IMR-90 (cell line): Measurements from ENCODE around the gene MB21D2. TPM values are rescaled to one million over a fixed set of nuclear protein-coding genes. Genes with fewer than 3 reads are reported as not detected.

ENCODE experiments used
- ATAC-seq: fragments of 200-7000 bp; cut with Tn5 transposase; 2 replicates; pipeline ENCODE4 v1.9.1; 2020; ENCODE audit warnings: low read depth, mild to moderate bottlenecking, moderate library complexity
- BruUV-seq: library from RNA; stranded (reverse); fragments of 400-500 nt; replicated peaks from 2 replicates; lab custom pipeline; 2021; lab: Mats Ljungman, UMichigan
- CTCF ChIA-PET: fragments of 300-600 bp; formaldehyde crosslinking; extraction: SDS; loops from one replicate; lab custom pipeline; 2021; ENCODE audit warnings: antibody characterized with exemption; lab: Yijun Ruan, JAX
- POLR2A ChIA-PET: fragments of 300-600 bp; sonication (Branson Sonifier 250); formaldehyde crosslinking; loops from one replicate; lab custom pipeline; 2022; ENCODE audit warnings: antibody characterized with exemption; ENCODE audit not compliant: unreplicated experiment; lab: Charles Lee
- DNase-seq: peaks from one replicate; pipeline ENCODE4 v3.0.0; 2013
- H2AFZ ChIP-seq: replicated peaks from 2 replicates; pipeline ENCODE3; 2013; ENCODE audit warnings: low read length, mild to moderate bottlenecking; ENCODE audit not compliant: poor library complexity
- H2AK5ac ChIP-seq: 2 replicates; pipeline ENCODE4 v1.6.1; 2013; ENCODE audit warnings: low read depth, low read length, inconsistent platforms
- H2AK9ac ChIP-seq: replicated peaks from 2 replicates; pipeline ENCODE3; 2013; ENCODE audit warnings: mild to moderate bottlenecking, low read depth, low read length, moderate library complexity; ENCODE audit not compliant: poor library complexity
- H2BK120ac ChIP-seq: 2 replicates; pipeline ENCODE4 v1.6.1; 2013; ENCODE audit warnings: low read depth, low read length, inconsistent platforms
- H2BK15ac ChIP-seq: 3 replicates; pipeline ENCODE4 v1.6.1; 2013; ENCODE audit warnings: low read depth, low read length, inconsistent platforms
- H2BK20ac ChIP-seq: 2 replicates; pipeline ENCODE4 v1.6.1; 2013; ENCODE audit warnings: low read depth, mild to moderate bottlenecking, inconsistent platforms, low read length, moderate library complexity
- H2BK5ac ChIP-seq: 2 replicates; pipeline ENCODE4 v1.6.1; 2013; ENCODE audit warnings: mild to moderate bottlenecking, low read depth, low read length, inconsistent platforms; ENCODE audit not compliant: poor library complexity, severe bottlenecking
- H3K14ac ChIP-seq: replicated peaks from 2 replicates; pipeline ENCODE4 v1.6.1; 2013; ENCODE audit warnings: low read depth, low read length, inconsistent platforms
- H3K18ac ChIP-seq: 2 replicates; pipeline ENCODE4 v1.6.1; 2013; ENCODE audit warnings: low read depth, low read length, control low read depth
- H3K23ac ChIP-seq: 2 replicates; pipeline ENCODE4 v1.6.1; 2013; ENCODE audit warnings: low read depth, low read length, inconsistent platforms
- H3K27ac ChIP-seq: 2 replicates; pipeline ENCODE4 v1.5.1; 2013; ENCODE audit warnings: mild to moderate bottlenecking, control low read depth, low read length; ENCODE audit not compliant: insufficient read depth
- H3K27me3 ChIP-seq: 2 replicates; pipeline ENCODE4 v1.6.1; 2013; ENCODE audit warnings: low read length; ENCODE audit not compliant: control insufficient read depth, insufficient read depth
- H3K36me3 ChIP-seq: 2 replicates; pipeline ENCODE4 v1.6.1; 2013; ENCODE audit warnings: low read length, mixed read lengths; ENCODE audit not compliant: control insufficient read depth, insufficient read depth
- H3K4ac ChIP-seq: 2 replicates; pipeline ENCODE4 v1.6.1; 2013; ENCODE audit warnings: low read depth, low read length, inconsistent platforms
- H3K4me1 ChIP-seq: 2 replicates; pipeline ENCODE4 v1.6.1; 2013; ENCODE audit warnings: low read length, mixed read lengths; ENCODE audit not compliant: control insufficient read depth, insufficient read depth
- H3K4me2 ChIP-seq: 2 replicates; pipeline ENCODE4 v1.6.1; 2013; ENCODE audit warnings: low read depth, mild to moderate bottlenecking, control low read depth, low read length, moderate library complexity
- H3K4me3 ChIP-seq: 2 replicates; pipeline ENCODE4 v1.5.1; 2013; ENCODE audit warnings: low read depth, mild to moderate bottlenecking, control low read depth, low read length, moderate library complexity; ENCODE audit not compliant: insufficient read depth
- H3K56ac ChIP-seq: 2 replicates; pipeline ENCODE4 v1.6.1; 2013; ENCODE audit warnings: low read length, inconsistent platforms; ENCODE audit not compliant: insufficient read depth; ENCODE audit errors: extremely low read depth
- H3K79me1 ChIP-seq, 2 experiments: 2 replicates each; pipeline ENCODE4 v1.6.1; 2013; ENCODE audit warnings: low read length in 2 of 2, inconsistent platforms in 1 of 2, low read depth in 1 of 2
- H3K9ac ChIP-seq: 2 replicates; pipeline ENCODE4 v1.6.1; 2013; ENCODE audit warnings: low read depth, low read length, control low read depth
- H3K9me1 ChIP-seq: 2 replicates; pipeline ENCODE4 v1.6.1; 2013; ENCODE audit warnings: low read length, inconsistent platforms; ENCODE audit not compliant: insufficient read depth
- H3K9me3 ChIP-seq: 2 replicates; pipeline ENCODE4 v1.6.1; 2013; ENCODE audit warnings: low read length; ENCODE audit not compliant: control insufficient read depth, insufficient read depth
- H4K20me1 ChIP-seq: 2 replicates; pipeline ENCODE4 v1.6.1; 2013; ENCODE audit warnings: low read length, inconsistent platforms; ENCODE audit not compliant: insufficient read depth
- H4K5ac ChIP-seq: 2 replicates; pipeline ENCODE4 v1.6.1; 2013; ENCODE audit warnings: mild to moderate bottlenecking, low read depth, low read length, control low read depth
- H4K8ac ChIP-seq, 2 experiments: 2 replicates each; pipeline ENCODE4 v1.6.1; 2013; ENCODE audit warnings: low read depth in 2 of 2, low read length in 2 of 2, control low read depth in 1 of 2, inconsistent platforms in 1 of 2
- H4K91ac ChIP-seq: 2 replicates; pipeline ENCODE4 v1.6.1; 2013; ENCODE audit warnings: low read depth, low read length, inconsistent platforms; ENCODE audit not compliant: insufficient read depth
- CEBPB ChIP-seq: IDR thresholded peaks from 2 replicates; pipeline ENCODE4 v1.6.1; 2012; ENCODE audit warnings: low read depth, low read length, improper control_type of control experiment
- CHD1 ChIP-seq: IDR thresholded peaks from 2 replicates; pipeline ENCODE4 v1.6.1; 2012; ENCODE audit warnings: low read depth, low read length, improper control_type of control experiment
- MAFK ChIP-seq: IDR thresholded peaks from 2 replicates; pipeline ENCODE4 v1.6.1; 2012; ENCODE audit warnings: low read depth, low read length, improper control_type of control experiment
- MAZ ChIP-seq: IDR thresholded peaks from 2 replicates; pipeline ENCODE4 v1.6.1; 2012; ENCODE audit warnings: low read depth, mild to moderate bottlenecking, low read length, improper control_type of control experiment, moderate library complexity, borderline replicate concordance
- MXI1 ChIP-seq: IDR thresholded peaks from 2 replicates; pipeline ENCODE4 v1.6.1; 2012; ENCODE audit warnings: low read depth, mild to moderate bottlenecking, low read length, moderate library complexity, borderline replicate concordance
- POLR2A ChIP-seq: IDR thresholded peaks from 2 replicates; pipeline ENCODE4 v1.6.1; 2012; ENCODE audit warnings: mild to moderate bottlenecking, low read depth, low read length
- RAD21 ChIP-seq: IDR thresholded peaks from 2 replicates; pipeline ENCODE4 v1.6.1; 2012; ENCODE audit warnings: low read length, improper control_type of control experiment
- RCOR1 ChIP-seq: IDR thresholded peaks from 2 replicates; pipeline ENCODE4 v1.6.1; 2012; ENCODE audit warnings: mild to moderate bottlenecking, low read length, improper control_type of control experiment; ENCODE audit not compliant: insufficient replicate concordance
- SMC3 ChIP-seq: fragments of 150-350 bp; IDR thresholded peaks from 2 replicates; pipeline ENCODE4 v1.6.1; 2016; ENCODE audit warnings: low read depth, mild to moderate bottlenecking, antibody characterized with exemption, low read length, moderate library complexity
- WGBS, 2 experiments: methylation state at CpG; one replicate each; pipeline versions ENCODE4 v1.1.5 to v1.1.7; 2013; ENCODE audit warnings: missing lambda C conversion rate in 2 of 2; ENCODE audit not compliant: insufficient read length in 1 of 2; ENCODE audit errors: extremely low coverage in 2 of 2; 5-methylcytosine and 5-hydroxymethylcytosine counted together
- dilution Hi-C: fragments of 300-500 bp; cut with HindIII; formaldehyde crosslinking; loops from one replicate; pipeline ENCODE4 v1.14.3; 2018; ENCODE audit warnings: low sequenced_read_pairs; ENCODE audit not compliant: unreplicated experiment
- in situ Hi-C: fragments of 300-500 bp; cut with MboI; formaldehyde crosslinking; loops from 3 replicates; pipeline ENCODE4 v1.14.3; 2019; ENCODE audit warnings: low sequenced_read_pairs, inconsistent platforms, mixed read lengths
- intact Hi-C: fragments of 100-400 bp; cut with micrococcal nuclease; formaldehyde crosslinking; loops from 2 replicates; pipeline ENCODE4 v1.10.0; 2022
- polyA plus RNA-seq, 3 experiments: library from polyadenylated mRNA; depleted of rRNA; stranded (reverse); fragments of >200 nt; gene quantifications; 2 replicates each; pipeline ENCODE4 v1.2.3, GENCODE V29; 2012; ENCODE audit warnings: low replicate concordance in 1 of 3
- total RNA-seq: library from RNA; depleted of rRNA; stranded (reverse); fragments of >200 nt; gene quantifications from 2 replicates; pipeline ENCODE4 v1.2.3, GENCODE V29; 2012
- TF ChIP-seq, protein P1 (sequence below): conservative IDR thresholded peaks from 2 replicates; pipeline ENCODE4 v1.5.1; 2012; ENCODE audit warnings: mild to moderate bottlenecking, low read depth, low read length, improper control_type of control experiment
- TF ChIP-seq, protein P2 (sequence below): fragments of 150-350 bp; IDR thresholded peaks from 2 replicates; pipeline ENCODE4 v1.6.1; 2017; ENCODE audit warnings: mild to moderate bottlenecking, antibody characterized with exemption, low read length, low read depth
- TF ChIP-seq, protein P3 (sequence below): fragments of 150-350 bp; IDR thresholded peaks from 2 replicates; pipeline ENCODE4 v1.6.1; 2016; ENCODE audit warnings: low read depth, mild to moderate bottlenecking, low read length, moderate library complexity, borderline replicate concordance

Gene MB21D2
- total and polyA plus RNA-seq, 2 of the 4 experiments (the other 2 are of a cell fraction), result 13.6 to 44.8 TPM

DNA sequence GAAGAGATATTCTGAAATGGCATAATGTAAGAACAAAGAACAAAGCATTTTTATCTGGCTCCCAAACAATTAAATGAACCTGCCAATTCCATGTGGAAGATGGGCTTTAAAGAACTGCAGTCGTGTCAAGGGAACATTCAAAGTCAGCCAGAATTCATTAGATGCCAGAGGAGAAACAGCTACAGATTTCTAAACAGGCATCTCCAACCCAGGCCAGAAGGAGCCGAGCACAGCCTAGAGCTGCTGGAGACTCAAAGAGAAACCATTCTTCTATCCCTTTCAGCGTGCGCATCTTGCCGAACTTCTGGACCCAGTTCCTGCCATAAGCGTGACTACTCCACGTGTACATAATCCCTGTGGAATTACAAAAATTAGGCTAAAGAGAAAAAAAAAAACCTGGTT lies 60.4 kb downstream of the MB21D2 start:
- no peak overlapping the region for H2BK5ac ChIP-seq
- no peak overlapping the region for H3K56ac ChIP-seq
- H2BK20ac ChIP-seq, result no peak overlapping the region
- H2AK5ac ChIP-seq, result no peak overlapping the region
- DNase-seq (no peak), ATAC-seq (no peak)
- no peak overlapping the region for H2BK120ac ChIP-seq
- peaks cover 14% of the 10 kb centered on the region for H4K20me1 ChIP-seq
- no peak overlapping the region for H3K4ac ChIP-seq
- no peak overlapping the region for H2BK15ac ChIP-seq
- TF ChIP-seq RAD21 (no peak), RCOR1 (no peak), MXI1 (no peak), SMC3 (no peak), POLR2A (no peak), MAZ (no peak), CEBPB (no peak), MAFK (no peak), CHD1 (no peak)
- TF ChIP-seq, protein P1, sequence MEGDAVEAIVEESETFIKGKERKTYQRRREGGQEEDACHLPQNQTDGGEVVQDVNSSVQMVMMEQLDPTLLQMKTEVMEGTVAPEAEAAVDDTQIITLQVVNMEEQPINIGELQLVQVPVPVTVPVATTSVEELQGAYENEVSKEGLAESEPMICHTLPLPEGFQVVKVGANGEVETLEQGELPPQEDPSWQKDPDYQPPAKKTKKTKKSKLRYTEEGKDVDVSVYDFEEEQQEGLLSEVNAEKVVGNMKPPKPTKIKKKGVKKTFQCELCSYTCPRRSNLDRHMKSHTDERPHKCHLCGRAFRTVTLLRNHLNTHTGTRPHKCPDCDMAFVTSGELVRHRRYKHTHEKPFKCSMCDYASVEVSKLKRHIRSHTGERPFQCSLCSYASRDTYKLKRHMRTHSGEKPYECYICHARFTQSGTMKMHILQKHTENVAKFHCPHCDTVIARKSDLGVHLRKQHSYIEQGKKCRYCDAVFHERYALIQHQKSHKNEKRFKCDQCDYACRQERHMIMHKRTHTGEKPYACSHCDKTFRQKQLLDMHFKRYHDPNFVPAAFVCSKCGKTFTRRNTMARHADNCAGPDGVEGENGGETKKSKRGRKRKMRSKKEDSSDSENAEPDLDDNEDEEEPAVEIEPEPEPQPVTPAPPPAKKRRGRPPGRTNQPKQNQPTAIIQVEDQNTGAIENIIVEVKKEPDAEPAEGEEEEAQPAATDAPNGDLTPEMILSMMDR, result no peak
- TF ChIP-seq, protein P2, sequence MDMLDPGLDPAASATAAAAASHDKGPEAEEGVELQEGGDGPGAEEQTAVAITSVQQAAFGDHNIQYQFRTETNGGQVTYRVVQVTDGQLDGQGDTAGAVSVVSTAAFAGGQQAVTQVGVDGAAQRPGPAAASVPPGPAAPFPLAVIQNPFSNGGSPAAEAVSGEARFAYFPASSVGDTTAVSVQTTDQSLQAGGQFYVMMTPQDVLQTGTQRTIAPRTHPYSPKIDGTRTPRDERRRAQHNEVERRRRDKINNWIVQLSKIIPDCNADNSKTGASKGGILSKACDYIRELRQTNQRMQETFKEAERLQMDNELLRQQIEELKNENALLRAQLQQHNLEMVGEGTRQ, result no peak
- TF ChIP-seq, protein P3, sequence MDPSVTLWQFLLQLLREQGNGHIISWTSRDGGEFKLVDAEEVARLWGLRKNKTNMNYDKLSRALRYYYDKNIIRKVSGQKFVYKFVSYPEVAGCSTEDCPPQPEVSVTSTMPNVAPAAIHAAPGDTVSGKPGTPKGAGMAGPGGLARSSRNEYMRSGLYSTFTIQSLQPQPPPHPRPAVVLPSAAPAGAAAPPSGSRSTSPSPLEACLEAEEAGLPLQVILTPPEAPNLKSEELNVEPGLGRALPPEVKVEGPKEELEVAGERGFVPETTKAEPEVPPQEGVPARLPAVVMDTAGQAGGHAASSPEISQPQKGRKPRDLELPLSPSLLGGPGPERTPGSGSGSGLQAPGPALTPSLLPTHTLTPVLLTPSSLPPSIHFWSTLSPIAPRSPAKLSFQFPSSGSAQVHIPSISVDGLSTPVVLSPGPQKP, result no peak
- no peak overlapping the region for H2AK9ac ChIP-seq
- no peak overlapping the region for H4K91ac ChIP-seq
- H3K14ac ChIP-seq, result no peak overlapping the region
- H3K9me3 ChIP-seq, result no peaks in the 10 kb centered on the region
- peaks cover 50 to 55% of the 10 kb centered on the region in 2 experiments for H3K79me1 ChIP-seq
- peaks cover 6% of the 10 kb centered on the region for H3K4me1 ChIP-seq
- dilution Hi-C loops, result no loop called here
- H2AFZ ChIP-seq, result no peak overlapping the region
- H4K8ac ChIP-seq, result no peak overlapping the region
- no peak overlapping the region for H3K9ac ChIP-seq
- intact Hi-C loops, result no loop called here
- no peak overlapping the region for H3K23ac ChIP-seq
- no TSS peak for BruUV-seq
- H3K9me1 ChIP-seq, result no peaks in the 10 kb centered on the region; the same call in 1 of the 2 replicates
- no peak overlapping the region for H3K27ac ChIP-seq
- CTCF ChIA-PET, result no interaction called here
- POLR2A ChIA-PET, result no interaction called here
- no peaks in the 10 kb centered on the region for H3K27me3 ChIP-seq
- WGBS, 2 experiments, result 80% methylated on average over 1 of the region's 7 CpGs; no CpG with 5 or more reads in 1 of the 2 experiments
- H3K4me2 ChIP-seq, result no peak overlapping the region
- in situ Hi-C loops, result no loop called here
- no peak overlapping the region for H3K18ac ChIP-seq
- H4K5ac ChIP-seq, result no peak overlapping the region
- no peak overlapping the region for H3K4me3 ChIP-seq
- no peaks in the 10 kb centered on the region for H3K36me3 ChIP-seq
